Measurements from ENCODE around the gene BIRC6. TPM values are rescaled to one million over a fixed set of nuclear protein-coding genes. Genes with fewer than 3 reads are reported as not detected.

The BIRC6 gene
- total RNA-seq, 1 experiment from 2014 or later, result 72.7 TPM

GRCh38 chr2:32666704-32667103, 309.9 kb downstream of the BIRC6 start:
- no peak for DNase-seq (ENCODE audit: extremely low read depth, low read depth)

GRCh38 chr2:32668254-32668653, 311.4 kb downstream of the BIRC6 start:
- no peak for DNase-seq (ENCODE audit: extremely low read depth, low read depth)

Small RNA genes within 50 kb of the gene (small RNA-seq; reads per million reads assigned to genes)
- gene MIR4765 (0 reads per million in 2 experiments), gene MIR558 (0 reads per million in 2 experiments)

Other genes starting within 250 kb of the BIRC6 start
- 44.6 and 45.5 TPM in 2 replicates for gene SLC30A6, start 191.2 kb upstream of the BIRC6 start, total RNA-seq (2014; rRNA removed; shearing (Covaris generic))
- 0.07 TPM in 1 of 2 replicates, not detected in the other for gene NLRC4, start 92.1 kb upstream of the BIRC6 start, total RNA-seq (2014; rRNA removed; shearing (Covaris generic))
- gene YIPF4, start 79.1 kb upstream of the BIRC6 start, total RNA-seq (2014; rRNA removed; shearing (Covaris generic)), result 46.5 and 53.3 TPM in 2 replicates

Data from NCI-H460 (cell line).